K562 (cell line): ENCODE data around the gene HINT3. TPM values are rescaled to one million over a fixed set of nuclear protein-coding genes. Genes with fewer than 3 reads are reported as not detected.
A peak's percentile ranks its signal among the peaks of the same experiment; 100 is the strongest.

Experiments used
- CHAMP1 ChIP-seq: fragments of 450-650 bp; IDR thresholded peaks from 2 replicates; pipeline ENCODE4 v1.6.1; 2016; ENCODE audit warnings: mild to moderate bottlenecking
- HLTF ChIP-seq: fragments of 450-650 bp; IDR thresholded peaks from 2 replicates; pipeline ENCODE4 v1.6.1; 2016
- JUN ChIP-seq, 2 experiments: sonication (generic) in 1 of 2; formaldehyde crosslinking in 1 of 2; IDR thresholded peaks; 2 replicates each; pipeline versions ENCODE4 v1.6.1 to v1.8.0; 2012 to 2022; ENCODE audit warnings: borderline replicate concordance in 2 of 2, mild to moderate bottlenecking in 2 of 2, improper control_type of control experiment in 1 of 2, low read depth in 1 of 2, low read length in 1 of 2, missing genetic modification reagents in 1 of 2
- KLF6 ChIP-seq: fragments of 250-450 bp; sonication (Bioruptor Pico); IDR thresholded peaks from 2 replicates; pipeline ENCODE4 v1.4.0; 2020; ENCODE audit warnings: mild to moderate bottlenecking, moderate library complexity, borderline replicate concordance
- LARP7 ChIP-seq: fragments of 450-650 bp; IDR thresholded peaks from 2 replicates; pipeline ENCODE4 v1.6.1; 2016
- SPI1 ChIP-seq: IDR thresholded peaks from 2 replicates; pipeline ENCODE4 v1.6.1; 2011; ENCODE audit warnings: low read depth, low read length, control low read depth, borderline replicate concordance
- ZBTB34 ChIP-seq: fragments of 250-450 bp; sonication (Bioruptor Pico); IDR thresholded peaks from 2 replicates; pipeline ENCODE4 v1.8.0; 2021; ENCODE audit warnings: mild to moderate bottlenecking, moderate library complexity
- ZNF639 ChIP-seq, 2 experiments: fragments of 200-800 bp in 1 of 2; sonication (Bioruptor generic) in 1 of 2; sonication (generic) in 1 of 2; formaldehyde crosslinking in 1 of 2; IDR thresholded peaks in 1 of 2; conservative IDR thresholded peaks in 1 of 2; 2 replicates each; pipeline versions ENCODE4 v1.5.0 to v1.6.1; 2016 to 2020; ENCODE audit warnings: missing compliant biosample characterization in 1 of 2, missing genetic modification characterization in 1 of 2, missing genetic modification reagents in 1 of 2
- polyA plus RNA-seq, 8 experiments: library from polyadenylated mRNA; depleted of rRNA in 4 of 8; stranded (reverse) in 5 of 8; unstranded in 3 of 8; fragments of >200 nt; fragmentation: Nextera tagmentation in 2 of 8; fragmentation: Illumina TruSeq in 1 of 8; extraction: Ambion mirVana in 2 of 8; extraction: Trizol in 1 of 8; gene quantifications; 2 replicates each; pipeline versions ENCODE4 v1.2.1 to v1.2.3, GENCODE V29; 2011 to 2014; ENCODE audit warnings: inconsistent platforms in 1 of 8, missing spikeins in 1 of 8
- total RNA-seq, 7 experiments: library from RNA; depleted of rRNA in 6 of 7; stranded (reverse); fragments of >200 nt in 6 of 7; fragmentation: Illumina TruSeq in 2 of 7; extraction: Trizol in 2 of 7; gene quantifications; 2 replicates each; pipeline versions ENCODE4 v1.2.1 to v1.2.3, GENCODE V29; 2011 to 2021; ENCODE audit warnings: low replicate concordance in 1 of 7

HINT3 gene
- total and polyA plus RNA-seq, 9 of the 15 experiments (the other 6 are each of a cell fraction or from before 2014, with no cell fraction given) = 1.4 to 16.6 (median 10.8) TPM

GRCh38 chr6:125945378-125946141, 11.0 kb upstream of the HINT3 start (continued):
- 0 out of 4 replicates have a peak, but pooled peaks of 1 of the 2 experiments have one; percentile 15 for TF ChIP-seq ZNF639 (CRISPR knock-in tag; conservative IDR thresholded peaks at IDR 0.05 in 1 of 2, IDR thresholded peaks at IDR 0.05 in 1 of 2)
- TF ChIP-seq KLF6 (CRISPR knock-in tag) = 0 out of 2 replicates have a peak, but pooled peaks have one; percentile 10
- no peak for TF ChIP-seq SPI1
- TF ChIP-seq HLTF = peak; percentile 75; the same call in 1 of the 2 replicates
- peak; percentile 32; the same call in 1 of the 2 replicates for TF ChIP-seq LARP7
- TF ChIP-seq ZBTB34 (CRISPR knock-in tag) = no peak
- 0 out of 2 replicates have a peak, but pooled peaks have one; percentile 15 for TF ChIP-seq JUN (IDR thresholded peaks at IDR 0.05; ENCODE audit: borderline replicate concordance, low read depth, low read length)
- TF ChIP-seq JUN (CRISPR knock-in tag; IDR thresholded peaks at IDR 0.05; ENCODE audit: borderline replicate concordance) = no peak
- TF ChIP-seq CHAMP1 = no peak; the same call in 1 of the 2 replicates
